PC-9 (cell line): ENCODE results near the gene NLRP13. TPM values are rescaled to one million over a fixed set of nuclear protein-coding genes. Genes with fewer than 3 reads are reported as not detected.

Experiments used
- BruUV-seq: library from RNA; stranded (reverse); fragments of 400-500 nt; replicated peaks from 2 replicates; lab custom pipeline; 2021; lab: Mats Ljungman, UMichigan
- CTCF ChIA-PET: fragments of 300-600 bp; sonication (Branson Sonifier 250); formaldehyde crosslinking; loops from one replicate; lab custom pipeline; 2022; ENCODE audit warnings: antibody characterized with exemption; lab: Charles Lee
- POLR2A ChIA-PET: fragments of 300-600 bp; sonication (Branson Sonifier 250); formaldehyde crosslinking; loops from one replicate; lab custom pipeline; 2022; ENCODE audit warnings: antibody characterized with exemption; ENCODE audit not compliant: unreplicated experiment; lab: Charles Lee
- DNase-seq, 2 experiments: peaks; one replicate each; pipeline versions ENCODE4 v3.0.0 to v3.0.0-alpha.2; 2015 to 2022; ENCODE audit warnings: mixed read lengths in 1 of 2
- H2AFZ ChIP-seq: fragments of 200-600 bp; sonication (generic); 2 replicates; pipeline ENCODE4 v1.8.1; 2017; ENCODE audit warnings: antibody characterized with exemption
- H3F3A ChIP-seq: fragments of 200-600 bp; sonication (generic); 2 replicates; pipeline ENCODE4 v1.8.1; 2017; ENCODE audit warnings: antibody characterized with exemption, mild to moderate bottlenecking, low read depth; ENCODE audit not compliant: insufficient read depth
- H3K27ac ChIP-seq: fragments of 200-600 bp; sonication (generic); 2 replicates; pipeline ENCODE4 v1.6.1; 2016; ENCODE audit warnings: mixed run types
- H3K27me3 ChIP-seq: fragments of 200-600 bp; sonication (generic); 2 replicates; pipeline ENCODE4 v1.6.1; 2016; ENCODE audit warnings: low read depth, mixed run types; ENCODE audit not compliant: insufficient read depth
- H3K36me3 ChIP-seq: fragments of 200-600 bp; sonication (generic); 2 replicates; pipeline ENCODE4 v1.6.1; 2016; ENCODE audit warnings: low read depth, mixed run types
- H3K4me1 ChIP-seq: fragments of 200-600 bp; sonication (generic); replicated peaks from 2 replicates; pipeline ENCODE4 v1.6.1; 2016; ENCODE audit warnings: mixed run types; ENCODE audit not compliant: insufficient read depth
- H3K4me2 ChIP-seq: fragments of 200-600 bp; sonication (generic); 2 replicates; pipeline ENCODE4 v1.6.1; 2017; ENCODE audit warnings: mixed run types
- H3K4me3 ChIP-seq: fragments of 200-600 bp; sonication (generic); 2 replicates; pipeline ENCODE4 v1.6.1; 2016; ENCODE audit warnings: mixed run types
- H3K79me2 ChIP-seq: fragments of 200-600 bp; sonication (generic); 2 replicates; pipeline ENCODE4 v1.6.1; 2017; ENCODE audit warnings: low read depth, mixed run types
- H3K9me2 ChIP-seq: fragments of 200-600 bp; sonication (generic); 2 replicates; pipeline ENCODE4 v1.8.1; 2017; ENCODE audit warnings: mild to moderate bottlenecking; ENCODE audit not compliant: insufficient read depth
- H3K9me3 ChIP-seq: fragments of 200-600 bp; sonication (generic); 2 replicates; pipeline ENCODE4 v1.8.1; 2016; ENCODE audit warnings: low read depth; ENCODE audit not compliant: insufficient read depth
- H4K20me1 ChIP-seq: fragments of 200-600 bp; sonication (generic); 2 replicates; pipeline ENCODE4 v1.8.1; 2017; ENCODE audit not compliant: insufficient read depth
- EZH2 ChIP-seq: fragments of 200-600 bp; sonication (generic); IDR thresholded peaks from 2 replicates; pipeline ENCODE4 v1.8.0; 2017; ENCODE audit warnings: antibody characterized with exemption, low read depth
- intact Hi-C: fragments of 100-400 bp; cut with micrococcal nuclease; formaldehyde crosslinking; loops from one replicate; pipeline ENCODE4 v1.10.0; 2022; ENCODE audit not compliant: unreplicated experiment
- total RNA-seq: library from RNA; stranded (reverse); gene quantifications from 2 replicates; pipeline ENCODE4 v1.2.3, GENCODE V29; 2021
- TF ChIP-seq, protein P1 (sequence below): fragments of 200-600 bp; sonication (generic); conservative IDR thresholded peaks from 2 replicates; pipeline ENCODE4 v1.6.1; 2017; ENCODE audit warnings: mixed run types, antibody characterized with exemption, mild to moderate bottlenecking, moderate library complexity

NLRP13 gene
- total RNA-seq, 1 experiment from 2014 or later, result not detected

DNA sequence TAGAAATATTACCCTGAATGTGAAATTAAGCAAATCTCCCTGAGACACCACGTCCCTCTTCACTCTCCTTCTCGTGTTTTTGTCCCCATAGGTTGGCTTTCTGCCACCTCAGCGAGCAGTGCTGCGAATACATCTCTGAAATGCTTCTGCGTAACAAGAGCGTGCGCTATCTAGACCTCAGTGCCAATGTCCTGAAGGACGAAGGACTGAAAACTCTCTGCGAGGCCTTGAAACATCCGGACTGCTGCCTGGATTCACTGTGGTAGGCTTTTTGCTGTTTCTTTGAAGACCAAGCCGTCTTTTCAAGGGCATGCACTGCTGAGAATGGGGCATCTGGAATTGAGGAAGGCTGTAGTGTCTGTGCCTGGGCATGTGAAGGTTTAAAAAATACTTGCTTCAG lies 61.4 kb downstream of the NLRP13 start:
- CTCF ChIA-PET, result no interaction called here
- Histone ChIP-seq H2AFZ (0 out of 2 replicates have a peak overlapping the region, but pooled peaks have one; percentile 4), H3K9me2 (no peaks in the 10 kb centered on the region), H3K79me2 (no peaks in the 10 kb centered on the region), H3K27ac (no peak overlapping the region), H3K4me3 (no peak overlapping the region), H3K4me2 (no peak overlapping the region), H3K9me3 (no peaks in the 10 kb centered on the region), H3K36me3 (no peaks in the 10 kb centered on the region), H3K4me1 (no peaks in the 10 kb centered on the region), H3K27me3 (peaks cover 98% of the 10 kb centered on the region), H3F3A (no peaks in the 10 kb centered on the region), H4K20me1 (no peaks in the 10 kb centered on the region)
- no peak for DNase-seq
- POLR2A ChIA-PET, result no interaction called here
- intact Hi-C loops, result no loop called here
- BruUV-seq, result no TSS peak
- TF ChIP-seq, protein P1, sequence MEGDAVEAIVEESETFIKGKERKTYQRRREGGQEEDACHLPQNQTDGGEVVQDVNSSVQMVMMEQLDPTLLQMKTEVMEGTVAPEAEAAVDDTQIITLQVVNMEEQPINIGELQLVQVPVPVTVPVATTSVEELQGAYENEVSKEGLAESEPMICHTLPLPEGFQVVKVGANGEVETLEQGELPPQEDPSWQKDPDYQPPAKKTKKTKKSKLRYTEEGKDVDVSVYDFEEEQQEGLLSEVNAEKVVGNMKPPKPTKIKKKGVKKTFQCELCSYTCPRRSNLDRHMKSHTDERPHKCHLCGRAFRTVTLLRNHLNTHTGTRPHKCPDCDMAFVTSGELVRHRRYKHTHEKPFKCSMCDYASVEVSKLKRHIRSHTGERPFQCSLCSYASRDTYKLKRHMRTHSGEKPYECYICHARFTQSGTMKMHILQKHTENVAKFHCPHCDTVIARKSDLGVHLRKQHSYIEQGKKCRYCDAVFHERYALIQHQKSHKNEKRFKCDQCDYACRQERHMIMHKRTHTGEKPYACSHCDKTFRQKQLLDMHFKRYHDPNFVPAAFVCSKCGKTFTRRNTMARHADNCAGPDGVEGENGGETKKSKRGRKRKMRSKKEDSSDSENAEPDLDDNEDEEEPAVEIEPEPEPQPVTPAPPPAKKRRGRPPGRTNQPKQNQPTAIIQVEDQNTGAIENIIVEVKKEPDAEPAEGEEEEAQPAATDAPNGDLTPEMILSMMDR, result no peak
- no peak for TF ChIP-seq EZH2

DNA sequence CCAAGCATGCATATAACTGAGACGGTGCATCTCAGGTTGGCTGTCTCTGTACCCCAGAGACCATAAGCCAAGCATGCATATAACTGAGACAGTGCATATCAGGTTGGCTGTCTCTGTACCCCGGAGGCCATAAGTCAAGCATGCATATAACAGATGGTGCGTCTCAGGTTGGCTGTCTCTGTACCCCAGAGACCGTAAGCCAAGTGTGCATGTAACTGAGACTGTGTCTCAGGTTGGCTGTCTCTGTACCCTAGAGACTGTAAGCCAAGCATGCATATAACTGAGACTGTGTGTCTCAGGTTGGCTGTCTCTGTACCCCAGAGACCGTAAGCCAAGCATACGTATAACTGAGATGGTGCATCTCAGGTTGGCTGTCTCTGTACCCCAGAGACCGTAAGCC lies 65.0 kb downstream of the NLRP13 start:
- no TSS peak for BruUV-seq
- no peaks in the 10 kb centered on the region for H3K9me3 ChIP-seq
- H3K27me3 ChIP-seq, result peaks cover 88% of the 10 kb centered on the region
- H3K4me2 ChIP-seq, result no peak overlapping the region
- no peaks in the 10 kb centered on the region for H3K79me2 ChIP-seq
- H3K4me1 ChIP-seq, result no peaks in the 10 kb centered on the region
- no peak overlapping the region for H2AFZ ChIP-seq
- no peak overlapping the region for H3K4me3 ChIP-seq
- H3K36me3 ChIP-seq, result no peaks in the 10 kb centered on the region
- H3K9me2 ChIP-seq, result no peaks in the 10 kb centered on the region
- no peak overlapping the region for H3K27ac ChIP-seq
- H4K20me1 ChIP-seq, result no peaks in the 10 kb centered on the region
- TF ChIP-seq, protein P1, result no peak
- TF ChIP-seq EZH2, result no peak
- no peak for DNase-seq
- intact Hi-C loops, result no loop called here
- no peaks in the 10 kb centered on the region for H3F3A ChIP-seq
- CTCF ChIA-PET, result no interaction called here
- POLR2A ChIA-PET, result no interaction called here

DNA sequence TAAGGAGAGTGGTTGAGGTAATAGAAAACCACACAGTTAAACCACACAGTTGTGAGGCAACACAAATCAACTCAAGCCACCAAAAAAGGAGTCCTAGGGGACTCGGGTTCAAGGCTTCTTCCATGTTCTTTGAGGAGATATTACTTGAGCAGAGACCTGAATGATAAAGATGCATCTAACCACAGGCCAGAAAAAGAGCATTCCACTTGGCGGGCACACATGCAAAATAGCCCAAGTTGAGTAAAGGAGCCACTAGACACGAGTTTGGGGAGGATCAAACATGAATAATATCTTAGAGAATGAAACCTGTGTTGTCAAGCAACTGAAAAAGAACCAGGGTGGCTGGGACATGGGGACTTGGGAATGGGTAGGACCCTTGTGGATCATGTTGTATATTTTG lies 65.6 kb downstream of the NLRP13 start:
- Histone ChIP-seq H2AFZ (no peak overlapping the region), H3K79me2 (no peaks in the 10 kb centered on the region), H3K4me1 (no peaks in the 10 kb centered on the region), H3K9me2 (no peaks in the 10 kb centered on the region), H3K27me3 (peaks cover 88% of the 10 kb centered on the region), H3F3A (no peaks in the 10 kb centered on the region), H3K4me2 (no peak overlapping the region), H3K36me3 (no peaks in the 10 kb centered on the region), H3K4me3 (no peak overlapping the region), H3K9me3 (no peaks in the 10 kb centered on the region), H3K27ac (no peak overlapping the region), H4K20me1 (no peaks in the 10 kb centered on the region)
- POLR2A ChIA-PET, result no interaction called here
- CTCF ChIA-PET, result no interaction called here
- intact Hi-C loops, result no loop called here
- TF ChIP-seq, protein P1, result no peak
- TF ChIP-seq EZH2, result no peak
- peak in 1 of 2 experiments; percentile 33 for DNase-seq
- BruUV-seq, result no TSS peak
